Measurements from ENCODE around the gene KLHL29.

- TF ChIP-seq, protein P1, sequence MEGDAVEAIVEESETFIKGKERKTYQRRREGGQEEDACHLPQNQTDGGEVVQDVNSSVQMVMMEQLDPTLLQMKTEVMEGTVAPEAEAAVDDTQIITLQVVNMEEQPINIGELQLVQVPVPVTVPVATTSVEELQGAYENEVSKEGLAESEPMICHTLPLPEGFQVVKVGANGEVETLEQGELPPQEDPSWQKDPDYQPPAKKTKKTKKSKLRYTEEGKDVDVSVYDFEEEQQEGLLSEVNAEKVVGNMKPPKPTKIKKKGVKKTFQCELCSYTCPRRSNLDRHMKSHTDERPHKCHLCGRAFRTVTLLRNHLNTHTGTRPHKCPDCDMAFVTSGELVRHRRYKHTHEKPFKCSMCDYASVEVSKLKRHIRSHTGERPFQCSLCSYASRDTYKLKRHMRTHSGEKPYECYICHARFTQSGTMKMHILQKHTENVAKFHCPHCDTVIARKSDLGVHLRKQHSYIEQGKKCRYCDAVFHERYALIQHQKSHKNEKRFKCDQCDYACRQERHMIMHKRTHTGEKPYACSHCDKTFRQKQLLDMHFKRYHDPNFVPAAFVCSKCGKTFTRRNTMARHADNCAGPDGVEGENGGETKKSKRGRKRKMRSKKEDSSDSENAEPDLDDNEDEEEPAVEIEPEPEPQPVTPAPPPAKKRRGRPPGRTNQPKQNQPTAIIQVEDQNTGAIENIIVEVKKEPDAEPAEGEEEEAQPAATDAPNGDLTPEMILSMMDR (IDR thresholded peaks at IDR 0.05; ENCODE audit: low read length): no peak
- TF ChIP-seq EZH2 (optimal IDR thresholded peaks at IDR 0.05; ENCODE audit: low read depth, low read length): no peak
- no peak for TF ChIP-seq EZH2phosphoT487 (IDR thresholded peaks at IDR 0.05; ENCODE audit: low read length)
Observed at GRCh38 chr2:23604731-23605130, 219.8 kb downstream of the KLHL29 start.
